HG03558 (cell line): Measurements from ENCODE around the gene CAVIN3.
A peak's percentile ranks its signal among the peaks of the same experiment; 100 is the strongest.
"Not testable (repeated sequence)": the region's sequence is repeated elsewhere in the genome, so short reads cannot be mapped to it uniquely, and the experiment has no call there.

ENCODE experiments used
- ATAC-seq: cut with Tn5 transposase; IDR thresholded peaks from one replicate; pipeline ENCODE4 v1.9.1; 2021; ENCODE audit warnings: moderate number of reproducible peaks; ENCODE audit not compliant: unreplicated experiment; ENCODE audit errors: extremely low read depth

CAVIN3 gene

GRCh38 chr11:6326985-6327384 lies 6.7 kb upstream of the CAVIN3 start:
- no peak for ATAC-seq

GRCh38 chr11:6326303-6326702 lies 6.0 kb upstream of the CAVIN3 start:
- no peak for ATAC-seq

GRCh38 chr11:6323291-6323905 lies 3.1 kb upstream of the CAVIN3 start:
- ATAC-seq = no peak

- no peak for ATAC-seq
Measured at GRCh38 chr11:6321961-6322362, 1.7 kb upstream of the CAVIN3 start.

GRCh38 chr11:6321356-6321755 lies 1.1 kb upstream of the CAVIN3 start:
- ATAC-seq = no peak

- ATAC-seq = no peak
Measured at GRCh38 chr11:6319704-6320410, 444 bp downstream of the CAVIN3 start.

GRCh38 chr11:6319001-6319703 lies 1.1 kb downstream of the CAVIN3 start:
- no peak for ATAC-seq

- ATAC-seq = no peak
Measured at GRCh38 chr11:6318204-6318603, 2.1 kb downstream of the CAVIN3 start.

- peak; percentile 68 for ATAC-seq
Measured at GRCh38 chr11:6315811-6316425, 4.4 kb downstream of the CAVIN3 start.

GRCh38 chr11:6312106-6312505 lies 8.2 kb downstream of the CAVIN3 start:
- ATAC-seq = no peak

- no peak for ATAC-seq
Measured at GRCh38 chr11:6307876-6308275, 12.4 kb downstream of the CAVIN3 start.

- ATAC-seq = no peak
Measured at GRCh38 chr11:6305297-6305696, 15.0 kb downstream of the CAVIN3 start.

- ATAC-seq = no peak
Measured at GRCh38 chr11:6303661-6304060, 16.6 kb downstream of the CAVIN3 start.

GRCh38 chr11:6301096-6301495 lies 19.2 kb downstream of the CAVIN3 start:
- no peak for ATAC-seq

GRCh38 chr11:6300325-6300724 lies 20.0 kb downstream of the CAVIN3 start:
- no peak for ATAC-seq

GRCh38 chr11:6298605-6299004 lies 21.7 kb downstream of the CAVIN3 start:
- no peak for ATAC-seq

GRCh38 chr11:6297831-6298230 lies 22.5 kb downstream of the CAVIN3 start:
- ATAC-seq = no peak

- ATAC-seq = no peak
Measured at GRCh38 chr11:6285019-6285418, 35.3 kb downstream of the CAVIN3 start.

GRCh38 chr11:6284250-6284649 lies 36.1 kb downstream of the CAVIN3 start:
- no peak for ATAC-seq

GRCh38 chr11:6283453-6284023 lies 36.8 kb downstream of the CAVIN3 start:
- no peak for ATAC-seq

GRCh38 chr11:6280809-6281208 lies 39.5 kb downstream of the CAVIN3 start:
- not testable (repeated sequence) for ATAC-seq
